ENCODE data around the gene CTXN1. TPM values are rescaled to one million over a fixed set of nuclear protein-coding genes. Genes with fewer than 3 reads are reported as not detected.

The CTXN1 gene
- total RNA-seq, 6 experiments from 2014 or later, result 5.0 to 14.0 (median 5.4) TPM

DNA sequence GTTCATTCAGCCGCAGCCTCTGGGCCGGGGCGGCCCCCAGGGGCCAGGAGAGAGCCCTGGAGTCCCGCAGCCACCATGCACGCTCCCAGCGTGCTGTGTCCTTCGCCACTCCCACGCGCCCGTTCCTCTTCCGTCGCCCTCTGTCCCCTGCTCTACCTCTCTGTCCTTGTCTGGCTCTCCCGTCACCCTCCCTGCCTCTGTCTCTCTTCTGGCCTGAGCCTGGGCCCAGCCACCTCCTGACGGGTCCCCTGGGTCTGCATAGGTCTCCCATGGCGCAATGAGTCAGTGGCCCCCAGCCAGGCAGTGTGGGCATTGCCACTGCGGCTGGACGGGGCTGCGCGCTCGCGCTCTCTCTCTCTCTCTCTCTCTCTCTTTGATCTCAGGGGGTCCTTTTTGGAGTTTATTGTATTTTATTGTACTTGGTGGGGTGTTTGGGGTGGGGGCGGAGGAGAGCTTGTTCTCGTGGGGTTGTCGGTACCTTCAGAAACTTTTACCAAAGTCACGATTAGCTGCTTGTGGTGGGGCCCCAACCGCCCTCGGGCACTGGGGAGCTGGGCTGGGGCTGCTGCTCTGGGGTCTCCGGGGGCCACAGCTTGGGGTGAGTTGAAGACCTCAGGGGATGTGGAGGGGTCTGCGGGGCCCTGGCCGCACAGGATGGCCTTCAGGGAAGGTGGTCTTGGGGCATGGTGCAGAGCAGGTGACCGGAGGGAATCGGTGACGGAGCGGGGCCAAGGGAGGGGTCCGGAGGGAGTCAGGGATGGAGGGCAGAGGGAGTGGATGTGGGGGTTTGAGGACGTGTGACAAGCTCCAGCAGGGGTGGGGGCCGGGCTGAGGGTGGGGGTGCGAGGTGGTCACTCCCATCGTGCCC, 13.0 kb downstream of the CTXN1 start:
- Mint-ChIP-seq H3K4me3 (no peak overlapping the region), H3K36me3 (ENCODE audit: low read depth) (peaks cover 5% of the 10 kb centered on the region; the same call in 1 of the 2 replicates), H3K27me3 (ENCODE audit: insufficient read depth) (peaks cover 9% of the 10 kb centered on the region), H3K9me3 (no peaks in the 10 kb centered on the region), H3K27ac (no peak overlapping the region), H3K4me1 (ENCODE audit: low read depth) (peaks cover 11% of the 10 kb centered on the region)
- no peak for DNase-seq
- TF ChIP-seq, protein P1, sequence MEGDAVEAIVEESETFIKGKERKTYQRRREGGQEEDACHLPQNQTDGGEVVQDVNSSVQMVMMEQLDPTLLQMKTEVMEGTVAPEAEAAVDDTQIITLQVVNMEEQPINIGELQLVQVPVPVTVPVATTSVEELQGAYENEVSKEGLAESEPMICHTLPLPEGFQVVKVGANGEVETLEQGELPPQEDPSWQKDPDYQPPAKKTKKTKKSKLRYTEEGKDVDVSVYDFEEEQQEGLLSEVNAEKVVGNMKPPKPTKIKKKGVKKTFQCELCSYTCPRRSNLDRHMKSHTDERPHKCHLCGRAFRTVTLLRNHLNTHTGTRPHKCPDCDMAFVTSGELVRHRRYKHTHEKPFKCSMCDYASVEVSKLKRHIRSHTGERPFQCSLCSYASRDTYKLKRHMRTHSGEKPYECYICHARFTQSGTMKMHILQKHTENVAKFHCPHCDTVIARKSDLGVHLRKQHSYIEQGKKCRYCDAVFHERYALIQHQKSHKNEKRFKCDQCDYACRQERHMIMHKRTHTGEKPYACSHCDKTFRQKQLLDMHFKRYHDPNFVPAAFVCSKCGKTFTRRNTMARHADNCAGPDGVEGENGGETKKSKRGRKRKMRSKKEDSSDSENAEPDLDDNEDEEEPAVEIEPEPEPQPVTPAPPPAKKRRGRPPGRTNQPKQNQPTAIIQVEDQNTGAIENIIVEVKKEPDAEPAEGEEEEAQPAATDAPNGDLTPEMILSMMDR (IDR thresholded peaks at IDR 0.05), result no peak

DNA sequence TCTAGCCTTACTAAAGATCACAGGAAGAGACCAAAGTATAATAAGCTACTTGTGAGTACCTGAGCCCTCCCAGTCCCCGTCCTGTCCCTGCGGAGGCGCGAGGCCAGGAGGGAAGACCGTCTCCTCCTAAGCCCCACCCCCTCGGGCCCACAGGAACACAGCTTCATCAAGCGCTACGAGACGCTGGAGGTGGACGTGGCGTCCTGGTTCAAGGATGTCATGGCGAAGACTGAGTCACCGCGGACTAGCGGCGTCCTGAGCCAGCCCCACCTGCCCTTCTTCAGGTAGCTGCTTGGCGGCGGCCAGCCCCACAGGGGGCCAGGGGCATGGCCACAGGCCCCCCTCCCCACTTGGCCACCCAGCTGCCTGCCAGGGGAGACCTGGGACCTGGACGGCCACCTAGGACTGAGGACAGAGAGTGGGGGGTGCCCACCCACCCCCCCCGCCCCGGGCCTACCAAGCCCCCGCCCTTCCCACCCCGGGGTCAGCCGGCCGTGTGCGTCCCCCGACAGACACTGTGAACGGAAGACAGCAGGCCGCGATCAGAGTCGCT, 13.7 kb downstream of the CTXN1 start:
- H3K4me3 Mint-ChIP-seq, result no peak overlapping the region
- TF ChIP-seq, protein P1 (IDR thresholded peaks at IDR 0.05), result no peak
- no peaks in the 10 kb centered on the region for H3K9me3 Mint-ChIP-seq

DNA sequence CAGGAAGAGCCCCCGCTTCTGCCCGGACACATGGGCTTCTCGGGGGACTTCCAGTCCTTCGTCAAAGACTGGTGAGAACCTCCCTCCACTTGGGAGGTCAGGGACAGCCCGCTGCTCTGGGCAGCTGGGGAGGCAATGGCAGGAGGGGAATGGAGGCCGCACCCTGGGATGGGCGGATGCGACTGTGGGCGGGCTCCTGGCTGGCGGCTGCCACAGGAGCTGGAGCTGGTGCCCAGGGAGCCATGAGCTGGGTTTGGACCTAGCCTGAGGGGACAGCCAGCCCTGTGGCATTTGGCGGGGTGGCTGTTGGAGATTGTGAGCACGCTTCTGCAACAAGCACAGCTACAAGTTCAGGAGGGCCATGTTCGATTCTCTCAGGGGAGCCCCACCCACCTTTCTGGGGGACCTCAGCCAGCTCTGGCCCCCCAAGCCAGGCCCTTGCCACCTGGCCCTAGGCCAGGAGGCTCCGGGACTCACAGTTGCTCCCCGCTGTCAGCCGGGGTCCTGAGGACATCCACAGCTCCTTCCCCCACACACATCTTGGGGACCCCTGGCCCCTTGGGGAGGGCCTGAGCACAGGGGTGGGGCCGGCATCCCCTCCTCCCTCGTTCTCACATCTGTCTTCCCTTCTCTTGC, 14.3 kb downstream of the CTXN1 start:
- Mint-ChIP-seq H3K9me3 (no peaks in the 10 kb centered on the region), H3K4me3 (no peak overlapping the region), H3K4me1 (ENCODE audit: low read depth) (peaks cover 6% of the 10 kb centered on the region; the same call in 1 of the 2 replicates), H3K36me3 (ENCODE audit: low read depth) (peaks cover 5% of the 10 kb centered on the region; the same call in 1 of the 2 replicates), H3K27ac (no peak overlapping the region), H3K27me3 (ENCODE audit: insufficient read depth) (peaks cover 6% of the 10 kb centered on the region)
- no peak for DNase-seq
- TF ChIP-seq, protein P1 (IDR thresholded peaks at IDR 0.05), result no peak

More for the DNA sequence above, 13.7 kb downstream of the CTXN1 start:
- H3K4me1 Mint-ChIP-seq (ENCODE audit: low read depth), result peaks cover 11% of the 10 kb centered on the region
- H3K27me3 Mint-ChIP-seq (ENCODE audit: insufficient read depth), result peaks cover 9% of the 10 kb centered on the region
- peaks cover 5% of the 10 kb centered on the region; the same call in 1 of the 2 replicates for H3K36me3 Mint-ChIP-seq (ENCODE audit: low read depth)
- no peak overlapping the region for H3K27ac Mint-ChIP-seq
- DNase-seq, result no peak

DNA sequence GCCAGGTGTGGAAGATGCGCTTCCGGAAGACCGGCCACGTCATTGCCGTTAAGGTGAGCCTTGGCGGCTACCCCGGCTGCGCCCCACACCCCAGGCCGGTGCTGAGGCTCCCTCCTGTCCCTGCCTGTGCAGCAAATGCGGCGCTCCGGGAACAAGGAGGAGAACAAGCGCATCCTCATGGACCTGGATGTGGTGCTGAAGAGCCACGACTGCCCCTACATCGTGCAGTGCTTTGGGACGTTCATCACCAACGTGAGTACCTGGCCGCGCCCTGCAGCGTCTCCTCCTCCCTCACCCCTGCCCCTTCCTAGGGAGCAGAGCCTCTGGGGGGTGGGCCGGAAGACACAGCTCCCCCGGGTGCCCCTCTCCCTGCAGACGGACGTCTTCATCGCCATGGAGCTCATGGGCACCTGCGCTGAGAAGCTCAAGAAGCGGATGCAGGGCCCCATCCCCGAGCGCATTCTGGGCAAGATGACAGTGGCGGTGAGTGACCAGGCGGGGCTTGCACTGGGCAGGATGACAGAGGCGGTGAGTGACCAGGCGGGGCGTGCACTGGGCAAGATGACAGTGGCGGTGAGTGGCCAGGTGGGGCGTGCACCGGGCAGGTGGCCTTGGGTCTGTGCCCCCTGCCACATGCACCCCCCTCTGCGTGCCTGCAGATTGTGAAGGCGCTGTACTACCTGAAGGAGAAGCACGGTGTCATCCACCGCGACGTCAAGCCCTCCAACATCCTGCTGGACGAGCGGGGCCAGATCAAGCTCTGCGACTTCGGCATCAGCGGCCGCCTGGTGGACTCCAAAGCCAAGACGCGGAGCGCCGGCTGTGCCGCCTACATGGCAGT, 15.4 kb downstream of the CTXN1 start:
- Mint-ChIP-seq H3K27ac (no peak overlapping the region), H3K27me3 (ENCODE audit: insufficient read depth) (peaks cover 6% of the 10 kb centered on the region), H3K4me1 (ENCODE audit: low read depth) (peaks cover 5% of the 10 kb centered on the region), H3K9me3 (no peaks in the 10 kb centered on the region), H3K4me3 (no peak overlapping the region), H3K36me3 (ENCODE audit: low read depth) (peaks cover 5% of the 10 kb centered on the region; the same call in 1 of the 2 replicates)
- TF ChIP-seq, protein P1 (IDR thresholded peaks at IDR 0.05), result no peak
- no peak for DNase-seq

DNA sequence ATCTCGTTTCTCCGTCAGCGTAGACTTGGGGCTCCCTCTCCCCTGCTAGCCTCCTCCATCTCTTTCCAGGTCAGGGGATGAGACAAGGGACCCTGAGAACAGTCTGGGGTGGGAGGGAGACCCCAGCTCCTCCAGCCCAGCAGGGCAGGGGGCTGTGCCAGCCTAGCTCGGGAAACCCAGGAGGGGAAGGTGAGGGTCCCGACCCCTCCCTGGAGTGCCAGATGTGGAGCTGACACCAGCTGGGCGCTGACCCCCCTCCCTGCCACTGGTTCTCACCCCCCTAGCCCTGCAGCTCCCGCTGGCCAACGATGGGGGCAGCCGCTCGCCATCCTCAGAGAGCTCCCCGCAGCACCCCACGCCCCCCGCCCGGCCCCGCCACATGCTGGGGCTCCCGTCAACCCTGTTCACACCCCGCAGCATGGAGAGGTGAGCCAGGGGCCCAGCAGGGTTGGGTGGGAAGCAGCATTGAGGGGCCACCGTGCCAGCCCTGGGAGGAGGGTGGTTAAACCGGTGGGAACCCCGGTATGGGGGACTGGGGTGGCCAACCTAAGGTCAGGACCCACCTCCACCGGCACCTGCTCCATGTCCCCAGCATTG, 16.4 kb downstream of the CTXN1 start:
- Mint-ChIP-seq H3K27ac (no peak overlapping the region), H3K36me3 (ENCODE audit: low read depth) (peaks cover 11% of the 10 kb centered on the region)
- TF ChIP-seq, protein P1 (IDR thresholded peaks at IDR 0.05), result no peak

More for the DNA sequence above, 16.4 kb downstream of the CTXN1 start:
- H3K4me3 Mint-ChIP-seq, result no peak overlapping the region
- H3K4me1 Mint-ChIP-seq (ENCODE audit: low read depth), result peaks cover 13% of the 10 kb centered on the region
- no peaks in the 10 kb centered on the region for H3K9me3 Mint-ChIP-seq
- H3K27me3 Mint-ChIP-seq (ENCODE audit: insufficient read depth), result peaks cover 3% of the 10 kb centered on the region
- no peak for DNase-seq
